Esophagus muscularis mucosa (tissue), 4 donors: ENCODE results near the gene KRTAP11-1. TPM values are rescaled to one million over a fixed set of nuclear protein-coding genes. Genes with fewer than 3 reads are reported as not detected.

Experiments
- DNase-seq: peaks from one replicate; pipeline ENCODE4 v3.0.0-alpha.2; 2017; ENCODE audit errors: extremely low spot score
- H3K27ac ChIP-seq, 4 donors: fragments of 200-600 bp; sonication (generic); replicated peaks in 1 of 4; 1 replicate in 3 of 4; 2 replicates in 1 of 4; pipeline ENCODE4 v1.5.1; 2016 to 2019; ENCODE audit warnings: mild to moderate bottlenecking in 1 of 4
- H3K27me3 ChIP-seq, 4 donors: fragments of 200-600 bp; sonication (generic); one replicate each; pipeline versions ENCODE4 v1.5.1 to v1.6.0; 2016 to 2019
- H3K36me3 ChIP-seq, 4 donors: fragments of 200-600 bp; sonication (generic); one replicate each; pipeline ENCODE4 v1.5.1; 2016 to 2019
- H3K4me1 ChIP-seq, 4 donors: fragments of 200-600 bp; sonication (generic); one replicate each; pipeline ENCODE4 v1.5.1; 2016 to 2019
- H3K4me3 ChIP-seq, 4 donors: fragments of 200-600 bp; sonication (generic); 1 replicate in 2 of 4; 2 replicates in 2 of 4; pipeline ENCODE4 v1.5.1; 2016 to 2019; ENCODE audit warnings: mild to moderate bottlenecking in 4 of 4, moderate library complexity in 1 of 4
- H3K9me3 ChIP-seq, 4 donors: fragments of 200-600 bp; sonication (generic); 1 replicate in 3 of 4; 2 replicates in 1 of 4; pipeline ENCODE4 v1.5.1; 2016 to 2019
- EP300 ChIP-seq: sonication (generic); formaldehyde crosslinking; IDR thresholded peaks from one replicate; pipeline ENCODE4 v1.6.1; 2017; ENCODE audit warnings: antibody characterized with exemption
- POLR2A ChIP-seq: fragments of 450-650 bp; IDR thresholded peaks from one replicate; pipeline ENCODE4 v1.6.1; 2017; ENCODE audit warnings: antibody characterized with exemption, moderate library complexity, mild to moderate bottlenecking, low read depth
- POLR2AphosphoS5 ChIP-seq, 2 donors: sonication (generic); formaldehyde crosslinking; IDR thresholded peaks; one replicate each; pipeline ENCODE4 v1.6.1; 2017; ENCODE audit warnings: antibody characterized with exemption in 2 of 2
- WGBS: methylation state at CpG from one replicate; pipeline ENCODE4 v1.1.5; 2018; 5-methylcytosine and 5-hydroxymethylcytosine counted together
- intact Hi-C: fragments of 100-400 bp; cut with DNase I; formaldehyde crosslinking; loops from one replicate; pipeline ENCODE4 v1.15.1; 2023
- total RNA-seq, 4 donors: library from RNA; depleted of rRNA; stranded (reverse); fragments of >200 nt; gene quantifications; one replicate each; pipeline versions ENCODE4 v1.1.0 to v1.2.1, GENCODE V29; 2016
- TF ChIP-seq, protein P1 (sequence below), 3 experiments: fragments of 200-600 bp in 2 of 3; fragments of 450-650 bp in 1 of 3; sonication (generic) in 2 of 3; IDR thresholded peaks; one replicate each; pipeline ENCODE4 v1.5.1; 2017 to 2019; ENCODE audit warnings: antibody characterized with exemption in 3 of 3, mild to moderate bottlenecking in 2 of 3, moderate library complexity in 1 of 3

The KRTAP11-1 gene
- total RNA-seq, 4 donors from 2014 or later, result not detected

- Histone ChIP-seq H3K4me3 (no peak overlapping the region), H3K36me3 (no peaks in the 10 kb centered on the region), H3K9me3 (no peaks in the 10 kb centered on the region), H3K4me1 (no peaks in the 10 kb centered on the region), H3K27ac (no peak overlapping the region), H3K27me3 (no peaks in the 10 kb centered on the region)
- TF ChIP-seq POLR2AphosphoS5 (IDR thresholded peaks at IDR 0.05) (no peak), POLR2A (no peak), EP300 (no peak)
- TF ChIP-seq, protein P1, sequence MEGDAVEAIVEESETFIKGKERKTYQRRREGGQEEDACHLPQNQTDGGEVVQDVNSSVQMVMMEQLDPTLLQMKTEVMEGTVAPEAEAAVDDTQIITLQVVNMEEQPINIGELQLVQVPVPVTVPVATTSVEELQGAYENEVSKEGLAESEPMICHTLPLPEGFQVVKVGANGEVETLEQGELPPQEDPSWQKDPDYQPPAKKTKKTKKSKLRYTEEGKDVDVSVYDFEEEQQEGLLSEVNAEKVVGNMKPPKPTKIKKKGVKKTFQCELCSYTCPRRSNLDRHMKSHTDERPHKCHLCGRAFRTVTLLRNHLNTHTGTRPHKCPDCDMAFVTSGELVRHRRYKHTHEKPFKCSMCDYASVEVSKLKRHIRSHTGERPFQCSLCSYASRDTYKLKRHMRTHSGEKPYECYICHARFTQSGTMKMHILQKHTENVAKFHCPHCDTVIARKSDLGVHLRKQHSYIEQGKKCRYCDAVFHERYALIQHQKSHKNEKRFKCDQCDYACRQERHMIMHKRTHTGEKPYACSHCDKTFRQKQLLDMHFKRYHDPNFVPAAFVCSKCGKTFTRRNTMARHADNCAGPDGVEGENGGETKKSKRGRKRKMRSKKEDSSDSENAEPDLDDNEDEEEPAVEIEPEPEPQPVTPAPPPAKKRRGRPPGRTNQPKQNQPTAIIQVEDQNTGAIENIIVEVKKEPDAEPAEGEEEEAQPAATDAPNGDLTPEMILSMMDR (IDR thresholded peaks at IDR 0.05), result no peak
- intact Hi-C loops, result no loop called here
- DNase-seq, result no peak
Observed at GRCh38 chr21:30842990-30843389, 38.4 kb downstream of the KRTAP11-1 start.

GRCh38 chr21:30839304-30839703 lies 42.1 kb downstream of the KRTAP11-1 start:
- Histone ChIP-seq H3K27ac (no peak overlapping the region), H3K4me3 (no peak overlapping the region), H3K4me1 (no peaks in the 10 kb centered on the region), H3K27me3 (no peaks in the 10 kb centered on the region), H3K36me3 (no peaks in the 10 kb centered on the region), H3K9me3 (no peaks in the 10 kb centered on the region)
- 43% methylated on average over 5 of the region's 5 CpGs for WGBS
- TF ChIP-seq EP300, result no peak
- DNase-seq, result no peak
- intact Hi-C loops, result no loop called here

DNA sequence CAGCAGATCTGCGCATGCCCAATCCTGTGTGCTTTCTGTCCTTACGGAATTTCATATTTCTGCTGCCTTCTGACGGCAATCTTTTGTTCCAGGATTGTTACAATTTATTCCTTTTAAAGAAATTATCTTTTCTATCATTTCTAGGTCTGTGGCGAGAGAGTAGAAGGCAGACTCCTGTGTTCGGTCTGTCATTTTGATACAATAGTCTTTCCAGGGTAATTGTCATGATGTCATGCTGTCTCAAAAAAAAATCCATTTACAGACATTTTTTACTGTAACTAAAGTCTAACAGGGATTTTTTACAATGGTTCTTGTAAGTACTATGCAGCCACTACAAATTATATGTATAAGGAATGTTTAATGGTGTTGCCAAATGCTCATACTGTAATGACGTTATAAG lies 42.8 kb downstream of the KRTAP11-1 start:
- H3K27ac ChIP-seq, result no peak overlapping the region
- intact Hi-C loops, result no loop called here
- WGBS, result 88% methylated on average over 6 of the region's 6 CpGs
- no peak overlapping the region for H3K4me3 ChIP-seq
- DNase-seq, result no peak
- TF ChIP-seq POLR2AphosphoS5 (IDR thresholded peaks at IDR 0.05), result no peak
- H3K4me1 ChIP-seq, result no peaks in the 10 kb centered on the region
- H3K27me3 ChIP-seq, result no peaks in the 10 kb centered on the region
- no peaks in the 10 kb centered on the region for H3K9me3 ChIP-seq
- no peaks in the 10 kb centered on the region for H3K36me3 ChIP-seq

DNA sequence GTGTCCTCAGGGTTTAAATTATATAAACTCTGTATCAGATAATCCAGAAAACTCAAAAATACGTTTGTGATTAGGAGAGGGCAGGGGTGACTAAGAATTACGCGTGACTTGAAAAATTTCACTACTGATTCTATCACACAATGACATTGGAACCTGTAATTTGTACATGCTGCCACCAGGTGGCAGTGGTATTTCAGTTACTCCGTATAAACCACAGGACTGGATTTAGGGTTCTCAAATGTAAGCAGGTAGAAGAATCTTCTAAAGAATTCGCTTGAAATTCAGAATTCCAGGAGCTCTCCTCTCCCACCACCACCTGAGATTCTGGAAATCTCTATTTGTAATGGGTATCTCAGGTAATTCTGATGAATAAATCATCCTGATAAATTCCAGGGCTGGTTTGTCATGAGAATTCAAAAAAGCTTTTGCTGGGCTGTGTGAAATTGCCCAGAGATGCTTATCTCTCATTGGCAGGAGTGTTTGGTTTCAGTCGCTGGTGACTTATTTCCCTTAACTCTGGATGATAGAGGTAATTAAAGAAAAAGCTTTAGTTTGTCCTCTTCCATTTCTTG lies 50.1 kb downstream of the KRTAP11-1 start:
- Histone ChIP-seq H3K27me3 (no peaks in the 10 kb centered on the region), H3K27ac (no peak overlapping the region), H3K36me3 (no peaks in the 10 kb centered on the region), H3K9me3 (peaks cover 0 to 20% (median 4%) of the 10 kb centered on the region in 4 donors), H3K4me3 (no peak overlapping the region), H3K4me1 (no peaks in the 10 kb centered on the region)
- 40% methylated on average over 6 of the region's 6 CpGs for WGBS
- DNase-seq, result no peak
- intact Hi-C loops, result no loop called here
- TF ChIP-seq POLR2A (no peak), EP300 (no peak), POLR2AphosphoS5 (IDR thresholded peaks at IDR 0.05) (no peak)
- TF ChIP-seq, protein P1 (IDR thresholded peaks at IDR 0.05), result peak in 2 of 3 experiments; percentile 16 to 28

Other genes starting within 250 kb of the KRTAP11-1 start
- gene KRTAP20-2, start 246.4 kb downstream of the KRTAP11-1 start, total RNA-seq, result not detected
- gene KRTAP20-3, start 238.7 kb downstream of the KRTAP11-1 start, total RNA-seq, result not detected
- gene KRTAP21-3, start 162.8 kb downstream of the KRTAP11-1 start, total RNA-seq, result not detected
- gene KRTAP21-2, start 134.3 kb downstream of the KRTAP11-1 start, total RNA-seq, result not detected
- gene KRTAP21-1, start 126.2 kb downstream of the KRTAP11-1 start, total RNA-seq, result not detected
- not detected for gene KRTAP8-1, start 68.3 kb downstream of the KRTAP11-1 start, total RNA-seq
- gene KRTAP7-1, start 51.8 kb downstream of the KRTAP11-1 start, total RNA-seq, result not detected
- not detected for gene KRTAP19-8, start 156.9 kb upstream of the KRTAP11-1 start, total RNA-seq